ENCODE data around the gene LPAR5. TPM values are rescaled to one million over a fixed set of nuclear protein-coding genes. Genes with fewer than 3 reads are reported as not detected.

The LPAR5 gene
- total RNA-seq, 1 experiment from 2014 or later: not detected

DNA sequence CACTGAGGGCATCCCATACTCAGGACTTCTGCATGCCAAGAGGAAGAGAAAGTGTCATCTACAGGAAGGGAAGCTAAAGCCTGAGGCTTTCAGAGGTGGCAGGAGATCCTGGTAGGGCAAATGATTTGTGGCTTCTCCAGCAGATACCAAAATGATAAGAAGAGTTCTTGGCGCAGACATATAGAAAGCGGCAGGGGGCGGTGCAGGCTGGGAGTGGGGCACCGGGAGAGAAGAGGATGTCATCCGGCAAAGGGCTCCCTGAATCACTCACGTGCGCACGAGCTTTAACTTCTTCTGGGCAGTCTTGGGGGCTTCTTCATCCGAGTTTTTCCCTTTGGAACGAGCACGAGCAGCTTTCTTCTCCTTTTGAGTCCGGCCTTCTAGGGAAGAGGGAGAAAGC, 16.6 kb upstream of the LPAR5 start:
- in situ Hi-C loops (cut with HindIII; ENCODE audit: low pct_unique_long_range_greater_than_20kb, low sequenced_read_pairs) (no loop called here), intact Hi-C loops (cut with micrococcal nuclease; ENCODE audit: unreplicated experiment) (no loop called here)
- H3K4me3 ChIP-seq (ENCODE audit: low read depth in 2 of 2, low read length in 2 of 2): no peak overlapping the region
- ChIA-PET CTCF (no interaction called here), POLR2A (no interaction called here)
- ATAC-seq (no peak), DNase-seq (ENCODE audit: low read depth, low spot score) (no peak)
- no peak overlapping the region for H3K27ac ChIP-seq (ENCODE audit: low read length)
- TF ChIP-seq POLR2AphosphoS5 (IDR thresholded peaks at IDR 0.05; ENCODE audit: low read depth, low read length) (no peak), SIN3A (IDR thresholded peaks at IDR 0.05; ENCODE audit: borderline replicate concordance, insufficient read depth, low read depth, low read length) (no peak), TCF7L2 (IDR thresholded peaks at IDR 0.05; ENCODE audit: low read depth, low read length) (no peak)
- TF ChIP-seq, protein P1, sequence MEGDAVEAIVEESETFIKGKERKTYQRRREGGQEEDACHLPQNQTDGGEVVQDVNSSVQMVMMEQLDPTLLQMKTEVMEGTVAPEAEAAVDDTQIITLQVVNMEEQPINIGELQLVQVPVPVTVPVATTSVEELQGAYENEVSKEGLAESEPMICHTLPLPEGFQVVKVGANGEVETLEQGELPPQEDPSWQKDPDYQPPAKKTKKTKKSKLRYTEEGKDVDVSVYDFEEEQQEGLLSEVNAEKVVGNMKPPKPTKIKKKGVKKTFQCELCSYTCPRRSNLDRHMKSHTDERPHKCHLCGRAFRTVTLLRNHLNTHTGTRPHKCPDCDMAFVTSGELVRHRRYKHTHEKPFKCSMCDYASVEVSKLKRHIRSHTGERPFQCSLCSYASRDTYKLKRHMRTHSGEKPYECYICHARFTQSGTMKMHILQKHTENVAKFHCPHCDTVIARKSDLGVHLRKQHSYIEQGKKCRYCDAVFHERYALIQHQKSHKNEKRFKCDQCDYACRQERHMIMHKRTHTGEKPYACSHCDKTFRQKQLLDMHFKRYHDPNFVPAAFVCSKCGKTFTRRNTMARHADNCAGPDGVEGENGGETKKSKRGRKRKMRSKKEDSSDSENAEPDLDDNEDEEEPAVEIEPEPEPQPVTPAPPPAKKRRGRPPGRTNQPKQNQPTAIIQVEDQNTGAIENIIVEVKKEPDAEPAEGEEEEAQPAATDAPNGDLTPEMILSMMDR (IDR thresholded peaks at IDR 0.05): no peak
- TF ChIP-seq, protein P2, sequence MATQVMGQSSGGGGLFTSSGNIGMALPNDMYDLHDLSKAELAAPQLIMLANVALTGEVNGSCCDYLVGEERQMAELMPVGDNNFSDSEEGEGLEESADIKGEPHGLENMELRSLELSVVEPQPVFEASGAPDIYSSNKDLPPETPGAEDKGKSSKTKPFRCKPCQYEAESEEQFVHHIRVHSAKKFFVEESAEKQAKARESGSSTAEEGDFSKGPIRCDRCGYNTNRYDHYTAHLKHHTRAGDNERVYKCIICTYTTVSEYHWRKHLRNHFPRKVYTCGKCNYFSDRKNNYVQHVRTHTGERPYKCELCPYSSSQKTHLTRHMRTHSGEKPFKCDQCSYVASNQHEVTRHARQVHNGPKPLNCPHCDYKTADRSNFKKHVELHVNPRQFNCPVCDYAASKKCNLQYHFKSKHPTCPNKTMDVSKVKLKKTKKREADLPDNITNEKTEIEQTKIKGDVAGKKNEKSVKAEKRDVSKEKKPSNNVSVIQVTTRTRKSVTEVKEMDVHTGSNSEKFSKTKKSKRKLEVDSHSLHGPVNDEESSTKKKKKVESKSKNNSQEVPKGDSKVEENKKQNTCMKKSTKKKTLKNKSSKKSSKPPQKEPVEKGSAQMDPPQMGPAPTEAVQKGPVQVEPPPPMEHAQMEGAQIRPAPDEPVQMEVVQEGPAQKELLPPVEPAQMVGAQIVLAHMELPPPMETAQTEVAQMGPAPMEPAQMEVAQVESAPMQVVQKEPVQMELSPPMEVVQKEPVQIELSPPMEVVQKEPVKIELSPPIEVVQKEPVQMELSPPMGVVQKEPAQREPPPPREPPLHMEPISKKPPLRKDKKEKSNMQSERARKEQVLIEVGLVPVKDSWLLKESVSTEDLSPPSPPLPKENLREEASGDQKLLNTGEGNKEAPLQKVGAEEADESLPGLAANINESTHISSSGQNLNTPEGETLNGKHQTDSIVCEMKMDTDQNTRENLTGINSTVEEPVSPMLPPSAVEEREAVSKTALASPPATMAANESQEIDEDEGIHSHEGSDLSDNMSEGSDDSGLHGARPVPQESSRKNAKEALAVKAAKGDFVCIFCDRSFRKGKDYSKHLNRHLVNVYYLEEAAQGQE (IDR thresholded peaks at IDR 0.05; ENCODE audit: insufficient read depth in 1 of 2, low read depth in 2 of 2, low read length in 1 of 2): no peak
- H3K9me3 ChIP-seq (ENCODE audit: control insufficient read depth, insufficient read depth, low read depth, low read length): no peaks in the 10 kb centered on the region
- no TSS peak for BruUV-seq (replicated peaks)
- H3K27me3 ChIP-seq (ENCODE audit: control insufficient read depth, insufficient read depth, low read length): no peaks in the 10 kb centered on the region
- H3K4me1 ChIP-seq (ENCODE audit: control insufficient read depth, insufficient read depth, low read length): no peaks in the 10 kb centered on the region
- no peaks in the 10 kb centered on the region for H3K36me3 ChIP-seq (ENCODE audit: control insufficient read depth, insufficient read depth, low read length)

DNA sequence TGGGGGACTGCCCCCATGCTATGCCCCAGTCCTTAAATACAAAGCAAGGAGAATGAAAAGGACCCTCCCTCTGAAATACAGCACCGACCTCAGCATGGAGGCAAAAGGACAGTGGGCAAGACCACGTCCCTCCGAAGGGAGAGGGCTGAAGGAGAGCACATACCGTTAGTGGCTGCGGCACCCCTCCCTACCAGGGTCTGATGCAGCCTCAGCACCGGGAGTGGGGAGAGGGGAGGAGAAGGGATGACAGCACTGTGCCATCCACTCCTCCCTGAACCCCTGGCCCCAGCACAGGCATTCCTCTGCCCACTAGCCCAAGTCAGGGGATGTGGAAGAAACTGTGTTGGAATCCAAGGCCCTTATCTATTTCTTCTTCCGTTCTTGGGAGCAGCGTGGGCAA, 15.1 kb upstream of the LPAR5 start:
- H3K4me1 ChIP-seq (ENCODE audit: control insufficient read depth, insufficient read depth, low read length): no peaks in the 10 kb centered on the region
- DNase-seq (ENCODE audit: low read depth, low spot score) (no peak), ATAC-seq (no peak)
- H3K36me3 ChIP-seq (ENCODE audit: control insufficient read depth, insufficient read depth, low read length): no peaks in the 10 kb centered on the region
- no TSS peak for BruUV-seq (replicated peaks)
- H3K27me3 ChIP-seq (ENCODE audit: control insufficient read depth, insufficient read depth, low read length): no peaks in the 10 kb centered on the region
- intact Hi-C loops (cut with micrococcal nuclease; ENCODE audit: unreplicated experiment) (no loop called here), in situ Hi-C loops (cut with HindIII; ENCODE audit: low pct_unique_long_range_greater_than_20kb, low sequenced_read_pairs) (no loop called here)
- CTCF ChIA-PET: no interaction called here
- TF ChIP-seq POLR2AphosphoS5 (IDR thresholded peaks at IDR 0.05; ENCODE audit: low read depth, low read length): no peak
- TF ChIP-seq SIN3A (IDR thresholded peaks at IDR 0.05; ENCODE audit: borderline replicate concordance, insufficient read depth, low read depth, low read length): no peak
- no peak for TF ChIP-seq TCF7L2 (IDR thresholded peaks at IDR 0.05; ENCODE audit: low read depth, low read length)
- TF ChIP-seq, protein P1 (IDR thresholded peaks at IDR 0.05): no peak
- TF ChIP-seq, protein P2 (IDR thresholded peaks at IDR 0.05; ENCODE audit: insufficient read depth in 1 of 2, low read depth in 2 of 2, low read length in 1 of 2): no peak
- POLR2A ChIA-PET: no interaction called here
- no peak overlapping the region for H3K4me3 ChIP-seq (ENCODE audit: low read depth in 2 of 2, low read length in 2 of 2)
- no peaks in the 10 kb centered on the region for H3K9me3 ChIP-seq (ENCODE audit: control insufficient read depth, insufficient read depth, low read depth, low read length)
- H3K27ac ChIP-seq (ENCODE audit: low read length): no peak overlapping the region
